T47D (cell line): ENCODE measurements around the gene ZHX3.

Experiments
- DNase-seq, 2 experiments: peaks; one replicate each; pipeline versions ENCODE4 v3.0.0 to v3.0.0-alpha.2; 2011 to 2012; ENCODE audit warnings: low read depth in 1 of 2, low spot score in 1 of 2
- JUND ChIP-seq: IDR thresholded peaks from 2 replicates; pipeline ENCODE4 v1.6.1; 2012; ENCODE audit warnings: low read depth
- in situ Hi-C: cut with HindIII; loops from 2 replicates; pipeline ENCODE4 v1.10.0; 2016; ENCODE audit warnings: low sequenced_read_pairs, low pct_unique_long_range_greater_than_20kb

Gene ZHX3

DNA sequence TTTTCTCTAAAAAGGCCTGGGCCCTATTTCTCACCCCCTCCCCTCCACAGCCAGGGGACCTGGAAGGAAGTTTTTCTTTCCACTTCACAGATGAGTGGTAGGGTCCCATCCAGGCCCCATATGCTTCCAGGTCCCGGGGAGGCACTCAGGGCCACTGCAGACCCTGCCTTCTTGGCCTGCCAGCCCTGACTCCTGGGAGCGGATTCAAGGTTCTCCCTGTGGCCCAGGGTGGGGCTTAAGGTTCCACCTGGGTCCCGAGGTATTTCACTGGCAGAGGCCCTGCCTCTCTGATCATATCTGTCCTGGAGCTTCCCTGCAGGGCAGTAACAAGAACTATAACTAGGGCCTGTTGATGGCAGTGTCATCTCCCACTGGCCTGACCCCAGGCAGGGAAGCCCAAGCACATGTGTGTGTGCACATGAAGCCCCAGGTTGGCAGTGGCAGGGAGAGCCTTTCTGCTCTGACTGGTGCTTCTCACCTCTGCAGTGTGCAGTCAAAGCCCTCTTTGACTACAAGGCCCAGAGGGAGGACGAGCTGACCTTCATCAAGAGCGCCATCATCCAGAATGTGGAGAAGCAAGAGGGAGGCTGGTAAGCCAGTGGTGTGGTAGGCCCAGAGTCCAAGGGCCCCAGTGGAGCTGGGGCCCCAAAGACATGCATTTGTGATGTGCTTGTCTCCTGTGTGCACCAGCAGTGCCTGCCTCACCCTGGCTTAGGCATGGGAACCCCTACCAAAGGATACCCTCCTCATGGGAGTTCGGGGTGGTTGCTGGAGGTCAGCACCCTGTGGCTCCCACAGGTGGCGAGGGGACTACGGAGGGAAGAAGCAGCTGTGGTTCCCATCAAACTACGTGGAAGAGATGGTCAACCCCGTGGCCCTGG, 149.0 kb downstream of the ZHX3 start:
- in situ Hi-C loops: no loop called here
- no peak for DNase-seq
- no peak for TF ChIP-seq JUND

DNA sequence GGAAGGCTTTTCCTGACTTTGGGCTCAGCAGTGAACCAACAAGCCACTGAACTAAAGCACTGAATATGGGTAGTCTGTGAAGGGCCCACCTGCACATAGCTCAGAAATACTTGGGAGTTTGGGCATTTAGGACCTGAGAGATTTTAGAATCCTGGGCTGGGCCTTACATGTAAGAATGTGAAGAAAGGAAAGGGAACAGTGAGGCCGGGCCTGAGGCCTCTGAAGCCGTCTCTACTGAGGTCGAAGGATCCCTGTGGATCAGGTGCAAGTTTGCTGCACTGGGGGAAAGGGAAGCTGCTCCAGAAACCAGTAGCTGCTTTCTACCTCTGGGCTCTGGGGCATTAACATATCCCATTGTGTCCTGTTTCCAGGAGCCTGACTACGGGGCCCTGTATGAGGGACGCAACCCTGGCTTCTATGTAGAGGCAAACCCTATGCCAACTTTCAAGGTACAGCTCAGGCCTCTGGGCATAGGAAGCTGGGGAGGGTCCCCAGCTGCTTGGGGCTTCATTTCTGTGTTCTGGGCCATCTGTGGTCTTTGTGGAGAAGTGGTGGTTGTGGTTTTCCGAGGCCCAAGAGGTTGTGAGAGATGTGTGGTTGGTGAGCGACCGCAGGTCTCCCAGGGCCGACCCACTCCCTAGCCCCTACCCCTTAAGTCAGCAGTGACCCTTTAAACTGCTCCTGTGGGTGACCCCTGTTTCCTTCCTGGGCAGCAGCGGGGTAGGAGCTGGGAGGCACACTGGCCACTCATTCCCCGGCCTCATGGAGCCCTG, 149.9 kb downstream of the ZHX3 start:
- in situ Hi-C loops: no loop called here
- no peak for DNase-seq
- TF ChIP-seq JUND: no peak

DNA sequence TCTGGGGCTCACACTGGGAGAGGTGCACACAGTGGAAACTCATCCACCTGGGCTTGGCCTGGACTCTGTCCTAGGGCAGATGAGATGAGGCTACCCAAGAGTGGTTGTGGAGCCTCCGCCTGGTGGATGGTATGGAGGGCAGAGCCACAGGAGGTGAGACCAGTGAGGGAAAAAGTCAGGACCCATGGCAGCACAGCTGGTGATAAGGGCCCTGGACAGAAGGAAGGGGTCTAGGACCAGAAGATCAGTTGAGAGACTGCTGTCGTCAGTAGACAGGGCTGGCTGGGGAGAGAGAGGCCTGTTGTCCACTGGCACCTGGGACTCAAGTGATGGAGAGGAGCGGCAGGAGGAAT, 150.4 kb downstream of the ZHX3 start:
- in situ Hi-C loops: no loop called here
- no peak for TF ChIP-seq JUND

DNA sequence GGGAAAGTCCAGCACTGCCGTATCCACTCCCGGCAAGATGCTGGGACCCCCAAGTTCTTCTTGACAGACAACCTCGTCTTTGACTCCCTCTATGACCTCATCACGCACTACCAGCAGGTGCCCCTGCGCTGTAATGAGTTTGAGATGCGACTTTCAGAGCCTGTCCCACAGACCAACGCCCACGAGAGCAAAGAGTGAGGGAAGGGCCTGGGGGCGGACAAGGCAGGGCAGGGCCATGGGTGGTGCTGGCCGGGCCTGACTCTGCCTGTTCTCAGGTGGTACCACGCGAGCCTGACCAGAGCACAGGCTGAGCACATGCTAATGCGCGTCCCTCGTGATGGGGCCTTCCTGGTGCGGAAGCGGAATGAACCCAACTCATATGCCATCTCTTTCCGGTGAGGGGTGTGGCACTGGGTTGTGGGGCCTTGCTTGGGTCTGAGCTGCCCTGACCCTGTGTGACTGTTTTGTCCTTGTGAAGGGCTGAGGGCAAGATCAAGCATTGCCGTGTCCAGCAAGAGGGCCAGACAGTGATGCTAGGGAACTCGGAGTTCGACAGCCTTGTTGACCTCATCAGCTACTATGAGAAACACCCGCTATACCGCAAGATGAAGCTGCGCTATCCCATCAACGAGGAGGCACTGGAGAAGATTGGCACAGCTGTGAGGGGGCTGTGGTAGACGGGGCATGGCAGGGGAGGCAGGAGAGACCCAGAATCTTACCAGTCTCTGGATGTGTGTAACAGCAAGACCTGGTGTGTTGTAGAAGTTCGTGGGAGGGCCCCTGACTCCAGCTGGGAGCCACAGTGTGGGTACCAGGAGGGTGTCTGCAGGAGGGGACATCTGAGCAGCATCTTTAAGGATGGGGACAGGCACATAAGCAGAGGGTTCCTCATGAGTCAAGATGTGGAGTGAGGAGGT, 151.1 kb downstream of the ZHX3 start:
- DNase-seq: no peak
- no peak for TF ChIP-seq JUND
- in situ Hi-C loops: no loop called here

More for the DNA sequence above, 150.4 kb downstream of the ZHX3 start:
- DNase-seq: no peak

DNA sequence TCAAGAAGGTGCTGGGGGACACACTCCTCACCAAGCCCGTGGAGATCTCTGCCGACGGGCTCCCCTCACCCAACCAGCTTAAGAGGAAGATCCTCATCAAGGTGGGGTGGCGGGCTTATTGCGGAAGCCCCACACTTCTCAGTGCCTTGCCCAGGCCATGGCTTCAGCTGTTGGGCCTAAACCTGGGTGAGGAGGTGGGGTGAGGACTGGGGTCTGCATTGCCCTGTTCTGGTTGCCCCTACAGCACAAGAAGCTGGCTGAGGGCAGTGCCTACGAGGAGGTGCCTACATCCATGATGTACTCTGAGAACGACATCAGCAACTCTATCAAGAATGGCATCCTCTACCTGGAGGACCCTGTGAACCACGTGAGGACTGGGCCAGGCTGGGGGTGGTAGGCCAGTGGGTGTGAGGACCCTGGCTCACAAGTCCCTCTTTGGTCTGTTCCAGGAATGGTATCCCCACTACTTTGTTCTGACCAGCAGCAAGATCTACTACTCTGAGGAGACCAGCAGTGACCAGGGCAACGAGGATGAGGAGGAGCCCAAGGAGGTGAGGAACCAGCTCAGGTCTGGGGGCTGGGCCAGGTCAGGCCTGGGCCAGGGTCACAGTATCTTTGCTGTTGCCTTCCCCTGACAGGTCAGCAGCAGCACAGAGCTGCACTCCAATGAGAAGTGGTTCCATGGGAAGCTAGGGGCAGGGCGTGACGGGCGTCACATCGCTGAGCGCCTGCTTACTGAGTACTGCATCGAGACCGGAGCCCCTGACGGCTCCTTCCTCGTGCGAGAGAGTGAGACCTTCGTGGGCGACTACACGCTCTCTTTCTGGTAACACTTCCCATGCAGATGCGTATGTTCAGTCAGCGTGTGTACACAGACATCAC, 152.3 kb downstream of the ZHX3 start:
- no peak for TF ChIP-seq JUND
- in situ Hi-C loops: no loop called here
- DNase-seq: no peak

DNA sequence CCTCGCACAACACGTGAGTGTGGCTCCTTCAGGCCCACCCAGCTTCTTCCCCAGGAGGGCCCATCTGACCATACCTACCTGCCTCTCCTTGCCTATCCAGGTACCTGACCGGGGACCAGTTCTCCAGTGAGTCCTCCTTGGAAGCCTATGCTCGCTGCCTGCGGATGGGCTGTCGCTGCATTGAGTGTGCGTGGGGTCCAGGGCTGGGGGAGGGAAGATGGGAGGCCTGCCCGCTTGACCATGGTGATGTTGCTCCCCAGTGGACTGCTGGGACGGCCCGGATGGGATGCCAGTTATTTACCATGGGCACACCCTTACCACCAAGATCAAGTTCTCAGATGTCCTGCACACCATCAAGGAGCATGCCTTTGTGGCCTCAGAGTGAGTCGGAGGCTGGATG, 153.7 kb downstream of the ZHX3 start:
- no peak for TF ChIP-seq JUND
- DNase-seq: no peak
- in situ Hi-C loops: no loop called here

DNA sequence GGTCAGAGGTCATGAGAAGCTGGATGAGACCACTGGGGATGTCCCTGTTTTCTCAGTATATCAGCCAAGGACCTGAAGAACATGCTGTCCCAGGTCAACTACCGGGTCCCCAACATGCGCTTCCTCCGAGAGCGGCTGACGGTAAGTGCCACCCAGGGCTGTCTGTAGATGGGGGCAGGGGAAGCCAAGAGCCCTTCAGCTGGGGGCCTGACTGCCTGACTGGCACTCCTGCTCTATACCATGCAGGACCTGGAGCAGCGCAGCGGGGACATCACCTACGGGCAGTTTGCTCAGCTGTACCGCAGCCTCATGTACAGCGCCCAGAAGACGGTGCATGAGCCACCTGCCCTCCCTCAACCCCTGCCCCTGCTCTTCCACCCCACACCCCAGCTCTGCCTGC, 155.1 kb downstream of the ZHX3 start:
- DNase-seq: no peak
- in situ Hi-C loops: no loop called here
- no peak for TF ChIP-seq JUND

DNA sequence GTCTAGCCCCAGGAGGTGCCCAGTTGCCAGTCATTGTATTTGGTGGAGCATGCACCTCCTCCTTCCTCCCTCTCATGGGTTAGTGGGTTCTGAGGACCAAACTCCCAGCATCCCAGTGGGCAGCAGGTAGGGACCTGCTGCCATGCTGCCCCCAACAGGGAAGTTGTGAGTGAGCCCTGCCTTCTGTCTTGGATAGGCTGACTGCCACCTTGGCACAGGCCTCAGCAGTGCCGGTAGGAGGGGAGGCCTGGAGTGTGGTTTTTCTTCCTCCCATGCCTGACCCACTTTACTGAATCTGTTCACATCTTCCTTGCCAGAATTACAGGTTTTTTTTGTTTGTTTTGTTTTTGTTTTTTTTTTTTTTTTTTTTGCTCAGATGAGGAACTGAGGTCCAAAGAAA, 155.6 kb downstream of the ZHX3 start:
- in situ Hi-C loops: no loop called here
- TF ChIP-seq JUND: no peak
- peak in 1 of 2 experiments; percentile 30 for DNase-seq

DNA sequence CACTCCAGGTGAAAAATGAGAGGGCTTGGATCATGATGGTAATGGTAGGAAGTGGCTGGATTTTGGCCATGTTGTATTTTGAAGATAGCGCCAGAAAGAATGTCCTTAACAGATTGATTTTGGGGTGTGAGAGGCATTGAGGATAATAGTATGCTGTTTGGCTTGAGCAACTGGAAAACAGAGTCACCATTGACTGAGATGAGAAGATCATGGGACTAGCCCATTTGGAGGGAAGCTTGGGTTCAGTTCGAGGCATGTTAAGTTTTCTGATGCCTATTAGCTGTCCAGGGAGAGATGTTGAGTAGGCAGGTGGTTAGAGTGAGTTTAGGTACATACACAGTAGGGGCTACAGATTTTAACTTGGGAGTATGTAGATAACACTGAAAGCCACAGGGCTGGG, 156.8 kb downstream of the ZHX3 start:
- in situ Hi-C loops: no loop called here
- TF ChIP-seq JUND: no peak
- DNase-seq: no peak

DNA sequence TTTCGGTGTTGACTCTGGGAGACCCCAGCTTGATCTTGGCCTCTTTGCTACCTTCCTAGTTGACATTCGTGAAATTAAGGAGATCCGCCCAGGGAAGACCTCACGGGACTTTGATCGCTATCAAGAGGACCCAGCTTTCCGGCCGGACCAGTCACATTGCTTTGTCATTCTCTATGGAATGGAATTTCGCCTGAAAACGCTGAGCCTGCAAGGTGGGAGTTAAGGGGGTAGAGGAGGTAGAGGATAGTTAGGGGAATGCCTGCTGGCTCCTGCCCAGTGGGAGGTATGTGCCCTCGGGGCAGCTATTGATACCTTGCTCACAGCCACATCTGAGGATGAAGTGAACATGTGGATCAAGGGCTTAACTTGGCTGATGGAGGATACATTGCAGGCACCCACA, 158.0 kb downstream of the ZHX3 start:
- DNase-seq: peak in 1 of 2 experiments; percentile 35
- in situ Hi-C loops: no loop called here

DNA sequence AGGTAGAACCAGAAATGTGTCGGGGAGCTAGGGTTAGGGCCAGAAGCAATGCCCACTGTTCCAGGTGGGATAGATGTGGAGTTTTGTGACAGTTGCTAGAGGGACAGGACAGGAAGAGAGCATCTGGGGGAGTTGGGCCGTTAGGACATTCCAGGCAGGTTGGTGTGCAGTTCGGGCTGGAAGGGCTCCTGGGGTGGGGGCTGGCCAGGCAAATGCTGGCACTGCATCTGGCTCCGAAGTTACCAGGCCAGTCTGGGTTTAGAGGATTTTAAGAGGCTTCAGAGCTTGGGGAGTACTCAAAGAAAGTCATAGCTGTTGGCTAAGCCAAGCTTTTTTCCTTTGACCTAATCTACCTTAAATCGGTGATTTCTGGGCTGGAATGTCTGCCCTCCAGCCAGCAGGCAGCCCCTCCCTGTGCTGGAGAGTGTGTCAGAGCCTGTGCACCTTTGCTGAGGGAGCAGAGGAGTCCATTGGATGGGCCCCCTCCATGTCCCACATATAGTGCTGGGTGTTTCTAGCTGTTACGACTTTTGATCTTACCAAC, 159.4 kb downstream of the ZHX3 start:
- in situ Hi-C loops: no loop called here
- TF ChIP-seq JUND: no peak
- DNase-seq: no peak

More for the DNA sequence above, 158.0 kb downstream of the ZHX3 start:
- TF ChIP-seq JUND: no peak
